ENCODE measurements around the gene KNCN.

Gene KNCN

GRCh38 chr1:46503421-46503820 lies 48.0 kb downstream of the KNCN start:
- TF ChIP-seq GATA3 (IDR thresholded peaks at IDR 0.05; ENCODE audit: low read depth, low read length), result no peak
- no peak for TF ChIP-seq GATA2 (IDR thresholded peaks at IDR 0.05; ENCODE audit: low read depth, low read length)

GRCh38 chr1:46501528-46501927 lies 49.9 kb downstream of the KNCN start:
- TF ChIP-seq GATA2 (IDR thresholded peaks at IDR 0.05; ENCODE audit: low read depth, low read length) (no peak), GATA3 (IDR thresholded peaks at IDR 0.05; ENCODE audit: low read depth, low read length) (no peak)

- no peak for TF ChIP-seq GATA3 (IDR thresholded peaks at IDR 0.05; ENCODE audit: low read depth, low read length)
- TF ChIP-seq GATA2 (IDR thresholded peaks at IDR 0.05; ENCODE audit: low read depth, low read length), result no peak
These were observed 53.8 kb downstream of the KNCN start for GRCh38 chr1:46497665-46498064.

GRCh38 chr1:46497020-46497419 lies 54.4 kb downstream of the KNCN start:
- TF ChIP-seq GATA2 (IDR thresholded peaks at IDR 0.05; ENCODE audit: low read depth, low read length) (no peak), GATA3 (IDR thresholded peaks at IDR 0.05; ENCODE audit: low read depth, low read length) (no peak)

GRCh38 chr1:46496505-46496904 lies 54.9 kb downstream of the KNCN start:
- no peak for TF ChIP-seq GATA3 (IDR thresholded peaks at IDR 0.05; ENCODE audit: low read depth, low read length)

- TF ChIP-seq GATA3 (IDR thresholded peaks at IDR 0.05; ENCODE audit: low read depth, low read length) (no peak), GATA2 (IDR thresholded peaks at IDR 0.05; ENCODE audit: low read depth, low read length) (no peak)
These were observed 55.7 kb downstream of the KNCN start for GRCh38 chr1:46495778-46496177.
